HG03558 (cell line): ENCODE measurements around the gene SLX4.

Experiments used
- ATAC-seq: cut with Tn5 transposase; IDR thresholded peaks from one replicate; pipeline ENCODE4 v1.9.1; 2021; ENCODE audit warnings: moderate number of reproducible peaks; ENCODE audit not compliant: unreplicated experiment; ENCODE audit errors: extremely low read depth

The SLX4 gene

GRCh38 chr16:3587547-3588110, 23.8 kb downstream of the SLX4 start:
- ATAC-seq = no peak

GRCh38 chr16:3584412-3584811, 27.0 kb downstream of the SLX4 start:
- ATAC-seq = no peak

GRCh38 chr16:3583303-3584038, 27.9 kb downstream of the SLX4 start:
- no peak for ATAC-seq

- ATAC-seq = no peak
Measured at GRCh38 chr16:3582276-3583165, 28.9 kb downstream of the SLX4 start.

- no peak for ATAC-seq
Measured at GRCh38 chr16:3581392-3581791, 30.0 kb downstream of the SLX4 start.

GRCh38 chr16:3580686-3581085, 30.7 kb downstream of the SLX4 start:
- no peak for ATAC-seq

GRCh38 chr16:3580251-3580651, 31.2 kb downstream of the SLX4 start:
- ATAC-seq = no peak

- ATAC-seq = no peak
Measured at GRCh38 chr16:3579776-3580175, 31.6 kb downstream of the SLX4 start.

GRCh38 chr16:3578610-3579551, 32.5 kb downstream of the SLX4 start:
- ATAC-seq = no peak

GRCh38 chr16:3578121-3578520, 33.3 kb downstream of the SLX4 start:
- no peak for ATAC-seq

- no peak for ATAC-seq
Measured at GRCh38 chr16:3577302-3577752, 34.1 kb downstream of the SLX4 start, which contains the start of gene NLRC3. Gene NLRC3 (minus strand): TSS chr16:3577403. CDS start chr16:3565036, 12,367 bp downstream.

- no peak for ATAC-seq
Measured at GRCh38 chr16:3576211-3576610, 35.2 kb downstream of the SLX4 start.

- no peak for ATAC-seq
Measured at GRCh38 chr16:3575491-3575890, 35.9 kb downstream of the SLX4 start.

- no peak for ATAC-seq
Measured at GRCh38 chr16:3574195-3574594, 37.2 kb downstream of the SLX4 start.

GRCh38 chr16:3573146-3573815, 38.1 kb downstream of the SLX4 start:
- ATAC-seq = no peak

- no peak for ATAC-seq
Measured at GRCh38 chr16:3570420-3571062, 40.9 kb downstream of the SLX4 start.

GRCh38 chr16:3569851-3570250, 41.6 kb downstream of the SLX4 start:
- no peak for ATAC-seq

- ATAC-seq = no peak
Measured at GRCh38 chr16:3566990-3567389, 44.4 kb downstream of the SLX4 start.

- ATAC-seq = no peak
Measured at GRCh38 chr16:3564889-3565141, 46.6 kb downstream of the SLX4 start.
